GM21381 (cell line): ENCODE results near the gene STRN4.
A peak's percentile ranks its signal among the peaks of the same experiment; 100 is the strongest.
"Not testable (repeated sequence)": the region's sequence is repeated elsewhere in the genome, so short reads cannot be mapped to it uniquely, and the experiment has no call there.

Source experiments
- ATAC-seq: cut with Tn5 transposase; IDR thresholded peaks from one replicate; pipeline ENCODE4 v1.9.1; 2021; ENCODE audit warnings: mild to moderate bottlenecking, moderate library complexity; ENCODE audit not compliant: unreplicated experiment

The STRN4 gene

GRCh38 chr19:46746281-46747057 lies at the start of gene STRN4:
TSS of gene STRN4 (minus strand) at chr19:46746450. CDS start at chr19:46746430, 20 bp downstream.
- peak; percentile 55 for ATAC-seq

GRCh38 chr19:46791944-46792343 lies 45.7 kb upstream of the STRN4 start:
- ATAC-seq, result no peak

GRCh38 chr19:46789371-46789770 lies 43.1 kb upstream of the STRN4 start:
- ATAC-seq, result no peak

GRCh38 chr19:46788968-46789338 lies 42.7 kb upstream of the STRN4 start:
- ATAC-seq, result no peak

- peak; percentile 54 for ATAC-seq
Measured at GRCh38 chr19:46788262-46788967, 42.2 kb upstream of the STRN4 start, which contains the start of gene SLC1A5. TSS of gene SLC1A5 (minus strand) at chr19:46788594. CDS start at chr19:46787965, 629 bp downstream.

- no peak for ATAC-seq
Measured at GRCh38 chr19:46787331-46788261, 41.3 kb upstream of the STRN4 start.

- ATAC-seq, result no peak
Measured at GRCh38 chr19:46787040-46787330, 40.7 kb upstream of the STRN4 start.

- ATAC-seq, result peak; percentile 37
Measured at GRCh38 chr19:46786236-46787039, 40.2 kb upstream of the STRN4 start.

- no peak for ATAC-seq
Measured at GRCh38 chr19:46785980-46786235, 39.7 kb upstream of the STRN4 start.

- ATAC-seq, result no peak
Measured at GRCh38 chr19:46785054-46785979, 39.1 kb upstream of the STRN4 start.

- ATAC-seq, result no peak
Measured at GRCh38 chr19:46784262-46785053, 38.2 kb upstream of the STRN4 start.

- no peak for ATAC-seq
Measured at GRCh38 chr19:46783670-46784069, 37.4 kb upstream of the STRN4 start.

GRCh38 chr19:46782355-46783019 lies 36.2 kb upstream of the STRN4 start:
- no peak for ATAC-seq

- not testable (repeated sequence) for ATAC-seq
Measured at GRCh38 chr19:46777956-46778645, 31.9 kb upstream of the STRN4 start.

GRCh38 chr19:46776927-46777911 lies 31.0 kb upstream of the STRN4 start:
- no peak for ATAC-seq

- ATAC-seq, result no peak
Measured at GRCh38 chr19:46775642-46776258, 29.5 kb upstream of the STRN4 start.
